Progenitor cell of endocrine pancreas (in vitro differentiated cells): ENCODE results near the gene PNKD. TPM values are rescaled to one million over a fixed set of nuclear protein-coding genes. Genes with fewer than 3 reads are reported as not detected.

ENCODE experiments used
- DNase-seq: peaks from one replicate; pipeline ENCODE4 v3.0.0; 2021; ENCODE audit warnings: low spot score; ENCODE audit not compliant: unreplicated experiment
- H3K27ac Mint-ChIP-seq: 2 replicates; pipeline ENCODE4 v1.8.0; 2021; ENCODE audit warnings: mild to moderate bottlenecking, moderate library complexity, mixed read lengths
- H3K27me3 Mint-ChIP-seq: 2 replicates; pipeline ENCODE4 v1.8.0; 2021; ENCODE audit warnings: mixed read lengths
- H3K36me3 Mint-ChIP-seq: 2 replicates; pipeline ENCODE4 v1.8.0; 2022; ENCODE audit warnings: mixed read lengths; ENCODE audit not compliant: insufficient read depth
- H3K4me1 Mint-ChIP-seq: 2 replicates; pipeline ENCODE4 v1.8.0; 2021; ENCODE audit warnings: low read depth, mixed read lengths
- H3K4me3 Mint-ChIP-seq: 2 replicates; pipeline ENCODE4 v1.8.0; 2021; ENCODE audit warnings: low read depth, mild to moderate bottlenecking, moderate library complexity, mixed read lengths
- H3K9me3 Mint-ChIP-seq: 2 replicates; pipeline ENCODE4 v1.8.0; 2021; ENCODE audit warnings: low read depth, mixed read lengths
- CTCF ChIP-seq: fragments of 200-600 bp; sonication (generic); IDR thresholded peaks from one replicate; pipeline ENCODE4 v1.5.0; 2021; ENCODE audit warnings: antibody characterized with exemption, mild to moderate bottlenecking; ENCODE audit not compliant: unreplicated experiment
- long read RNA-seq: library from polyadenylated mRNA; unstranded; transcript quantifications from one replicate; pipeline ENCODE4 v2.0.0, GENCODE V29; 2020
- total RNA-seq: library from RNA; stranded (reverse); gene quantifications from 2 replicates; pipeline ENCODE4 v1.2.1, GENCODE V29; 2021

Gene PNKD
- total RNA-seq = 54.3 and 54.5 TPM in 2 replicates
- long read RNA-seq, transcript PNKD-201 (3 exons, 758 nt) = major isoform, 7 of 11 reads
- long read RNA-seq, partial matches to known transcripts = 0 of 11 reads
- long read RNA-seq, other reads (novel, unspliced or antisense) = 4 of 11 reads

- peak within 1 kb of the TSS; percentile 94 for H3K4me3 Mint-ChIP-seq
- TF ChIP-seq CTCF = no peak
- H3K36me3 Mint-ChIP-seq = peaks cover 19% of the 10 kb centered on the region
- peaks cover 19% of the 10 kb centered on the region for H3K4me1 Mint-ChIP-seq
- peak; percentile 100 for DNase-seq
- no peaks in the 10 kb centered on the region for H3K27me3 Mint-ChIP-seq
- peak within 1 kb of the TSS; percentile 97 for H3K27ac Mint-ChIP-seq
- no peaks in the 10 kb centered on the region for H3K9me3 Mint-ChIP-seq
Measured at GRCh38 chr2:218269900-218270720, at the start of gene PNKD, which contains the start of gene AAMP. PNKD (plus strand) TSS chr2:218270519; CDS start chr2:218270536, 17 bp downstream. AAMP (minus strand) TSS chr2:218270137; CDS start chr2:218270086, 51 bp downstream.

GRCh38 chr2:218221000-218221399 is 49.3 kb upstream of the PNKD start:
- TF ChIP-seq CTCF = no peak
- H3K27me3 Mint-ChIP-seq = no peaks in the 10 kb centered on the region
- H3K27ac Mint-ChIP-seq = no peak overlapping the region
- no peak for DNase-seq
- H3K4me3 Mint-ChIP-seq = no peak overlapping the region
- no peaks in the 10 kb centered on the region for H3K9me3 Mint-ChIP-seq
- no peaks in the 10 kb centered on the region for H3K36me3 Mint-ChIP-seq
- H3K4me1 Mint-ChIP-seq = peaks cover 25% of the 10 kb centered on the region

- Mint-ChIP-seq H3K4me3 (no peak overlapping the region), H3K9me3 (no peaks in the 10 kb centered on the region), H3K36me3 (peaks cover 6% of the 10 kb centered on the region), H3K27ac (no peak overlapping the region), H3K4me1 (peaks cover 19% of the 10 kb centered on the region), H3K27me3 (no peaks in the 10 kb centered on the region)
- DNase-seq = no peak
- TF ChIP-seq CTCF = no peak
Measured at GRCh38 chr2:218223046-218223445, 47.3 kb upstream of the PNKD start.

- H3K36me3 Mint-ChIP-seq = peaks cover 8% of the 10 kb centered on the region
- no peaks in the 10 kb centered on the region for H3K27me3 Mint-ChIP-seq
- no peak for TF ChIP-seq CTCF
- no peak overlapping the region for H3K4me3 Mint-ChIP-seq
- no peak overlapping the region for H3K27ac Mint-ChIP-seq
- H3K9me3 Mint-ChIP-seq = no peaks in the 10 kb centered on the region
- H3K4me1 Mint-ChIP-seq = peaks cover 9% of the 10 kb centered on the region
- DNase-seq = no peak
Measured at GRCh38 chr2:218224186-218224585, 46.1 kb upstream of the PNKD start.

- no peak overlapping the region for H3K4me3 Mint-ChIP-seq
- TF ChIP-seq CTCF = no peak
- H3K9me3 Mint-ChIP-seq = no peaks in the 10 kb centered on the region
- no peak for DNase-seq
- no peaks in the 10 kb centered on the region for H3K27me3 Mint-ChIP-seq
- peaks cover 22% of the 10 kb centered on the region for H3K36me3 Mint-ChIP-seq
- peaks cover 10% of the 10 kb centered on the region for H3K4me1 Mint-ChIP-seq
- no peak overlapping the region for H3K27ac Mint-ChIP-seq
Measured at GRCh38 chr2:218226903-218227302, 43.4 kb upstream of the PNKD start.
